Measurements from ENCODE around the gene GABARAP.

The GABARAP gene

DNA sequence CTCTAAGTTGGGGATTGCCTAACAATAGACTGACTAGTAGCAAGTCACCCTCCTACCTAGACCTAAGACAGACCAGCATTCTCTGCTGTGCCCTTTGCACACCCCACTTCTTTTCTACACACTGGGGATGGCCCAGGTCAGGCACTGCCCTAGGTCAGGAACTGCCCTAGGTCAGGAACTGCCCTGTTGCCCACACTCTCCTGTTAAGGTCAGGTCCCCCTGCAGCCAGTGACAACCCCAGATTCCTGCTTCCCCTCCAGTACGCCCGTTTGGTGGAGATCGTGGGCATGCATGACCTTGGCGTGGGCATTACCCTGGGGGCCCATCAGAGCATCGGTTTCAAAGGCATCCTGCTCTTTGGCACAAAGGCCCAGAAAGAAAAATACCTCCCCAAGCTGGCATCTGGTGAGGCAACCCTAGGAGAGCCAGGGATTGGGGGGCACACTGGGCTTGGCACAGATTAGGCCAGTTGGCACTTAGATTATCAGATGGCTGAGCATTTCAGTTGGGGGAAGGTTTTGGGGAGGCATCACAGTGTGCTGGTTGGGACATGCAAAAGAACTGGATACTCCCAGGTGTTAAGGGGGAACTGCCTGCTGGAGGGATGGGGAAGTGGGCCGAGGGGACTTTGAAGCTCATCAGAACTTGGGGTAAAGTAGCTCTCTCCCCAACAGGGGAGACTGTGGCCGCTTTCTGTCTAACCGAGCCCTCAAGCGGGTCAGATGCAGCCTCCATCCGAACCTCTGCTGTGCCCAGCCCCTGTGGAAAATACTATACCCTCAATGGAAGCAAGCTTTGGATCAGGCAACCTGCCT, 20.8 kb downstream of the GABARAP start:
- no peak for DNase-seq

DNA sequence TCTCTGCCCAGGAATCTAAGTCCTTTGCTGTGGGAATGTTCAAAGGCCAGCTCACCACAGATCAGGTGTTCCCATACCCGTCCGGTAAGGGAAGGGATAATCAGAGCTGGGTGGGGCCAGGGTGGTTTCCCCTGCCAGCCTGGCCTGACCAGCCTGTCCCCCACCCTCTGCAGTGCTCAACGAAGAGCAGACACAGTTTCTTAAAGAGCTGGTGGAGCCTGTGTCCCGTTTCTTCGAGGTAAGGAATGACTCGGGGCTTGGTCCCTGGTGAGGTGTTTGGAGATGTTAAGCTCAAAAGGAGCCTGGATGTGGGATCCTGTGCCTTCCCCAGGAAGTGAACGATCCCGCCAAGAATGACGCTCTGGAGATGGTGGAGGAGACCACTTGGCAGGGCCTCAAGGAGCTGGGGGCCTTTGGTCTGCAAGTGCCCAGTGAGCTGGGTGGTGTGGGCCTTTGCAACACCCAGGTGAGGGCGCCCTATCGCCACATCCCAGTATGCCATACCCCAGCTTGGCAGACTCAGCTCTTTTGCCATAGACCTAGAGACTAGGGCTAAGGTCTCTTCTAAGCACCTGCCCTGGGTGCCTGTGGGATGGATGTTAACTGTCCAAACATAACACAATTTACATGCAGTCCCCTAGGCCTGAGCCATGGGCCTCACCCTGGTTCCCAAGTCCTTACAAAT, 21.5 kb downstream of the GABARAP start:
- peak; percentile 59 for DNase-seq

DNA sequence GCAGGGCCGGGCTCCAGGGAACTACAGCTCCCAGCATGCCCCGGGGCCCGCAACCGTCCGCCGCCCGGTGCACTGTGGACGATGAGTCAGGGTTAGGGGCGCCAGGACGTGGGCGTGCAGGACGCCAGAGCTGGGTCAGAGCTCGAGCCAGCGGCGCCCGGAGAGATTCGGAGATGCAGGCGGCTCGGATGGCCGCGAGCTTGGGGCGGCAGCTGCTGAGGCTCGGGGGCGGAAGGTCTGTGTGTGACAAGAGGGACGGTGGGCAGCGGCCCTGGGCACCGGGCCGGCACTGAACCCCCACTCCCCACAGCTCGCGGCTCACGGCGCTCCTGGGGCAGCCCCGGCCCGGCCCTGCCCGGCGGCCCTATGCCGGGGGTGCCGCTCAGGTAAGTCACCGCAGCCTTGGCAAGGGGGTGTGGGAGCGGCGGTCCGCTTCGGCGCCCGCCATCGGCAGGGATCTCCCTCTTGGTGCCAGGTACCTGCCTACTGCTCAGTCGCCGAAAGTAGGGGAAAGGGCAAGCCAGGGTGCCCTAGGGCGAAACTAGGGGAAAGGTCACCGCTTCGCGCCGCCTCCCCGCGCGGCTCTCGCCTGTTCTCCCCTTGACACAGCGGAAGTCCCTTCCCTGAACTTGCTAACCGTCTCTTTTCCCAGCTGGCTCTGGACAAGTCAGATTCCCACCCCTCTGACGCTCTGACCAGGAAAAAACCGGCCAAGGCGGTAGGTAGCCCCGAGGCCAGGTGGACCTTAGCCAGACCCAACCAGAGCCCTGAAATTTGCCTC, 22.2 kb downstream of the GABARAP start, which contains the start of the genes ACADVL and DLG4:
Gene ACADVL, plus strand, starts transcription at position 127 of the 781 bp plus-strand sequence. Its CDS starts 47 bp downstream, at position 174.
Gene DLG4, minus strand, starts transcription at position 25 of the 781 bp plus-strand sequence.
- peak; percentile 94 for DNase-seq

DNA sequence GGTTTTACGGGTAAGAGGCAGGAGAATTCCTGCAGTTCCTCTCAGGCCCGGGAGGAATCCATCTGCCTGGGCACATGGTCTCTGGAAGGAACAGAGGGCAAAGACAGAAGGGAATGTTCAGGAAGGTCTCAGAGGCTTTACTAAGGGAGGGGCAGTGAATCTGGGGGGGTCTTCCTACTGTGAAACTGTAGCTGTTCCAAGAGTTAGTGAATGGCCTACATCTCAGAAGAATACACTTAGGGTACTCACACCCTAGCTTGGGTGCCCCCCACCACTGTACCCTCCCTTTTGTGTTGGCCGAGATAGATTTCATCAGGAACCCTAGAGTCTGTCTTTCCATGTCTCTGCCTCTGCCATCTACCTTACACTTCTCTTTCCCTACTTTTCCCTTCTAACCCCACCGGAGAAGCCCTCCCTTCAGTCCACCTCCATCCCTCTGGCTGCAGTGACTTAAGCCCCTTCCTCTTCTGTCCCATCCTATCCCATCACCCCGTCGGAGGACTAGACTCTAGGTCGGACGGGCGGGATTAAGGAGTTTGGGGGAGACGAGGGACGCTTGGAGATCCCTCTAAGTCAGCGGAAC, 22.9 kb downstream of the GABARAP start:
- DNase-seq = no peak

DNA sequence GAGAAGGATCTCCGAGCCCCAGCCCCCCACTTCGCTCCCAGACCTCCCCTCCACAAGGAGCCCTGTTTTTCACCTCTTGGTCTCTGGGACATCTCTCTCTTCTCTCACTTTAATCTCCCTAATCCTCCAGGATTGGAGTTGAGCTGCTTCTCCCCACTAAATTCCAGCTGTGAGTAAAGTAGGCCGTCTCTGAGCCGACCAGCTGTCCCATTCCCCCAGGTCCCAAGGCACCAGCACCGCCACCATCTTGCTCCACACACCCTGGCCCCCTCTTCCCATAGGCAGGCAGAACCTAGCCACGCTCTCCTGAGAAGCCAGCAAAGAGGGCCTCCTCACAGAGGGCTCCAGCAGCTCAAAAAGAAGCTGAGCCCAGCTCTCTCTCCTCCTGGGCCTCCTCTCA, 23.5 kb downstream of the GABARAP start:
- peak; percentile 38 for DNase-seq

DNA sequence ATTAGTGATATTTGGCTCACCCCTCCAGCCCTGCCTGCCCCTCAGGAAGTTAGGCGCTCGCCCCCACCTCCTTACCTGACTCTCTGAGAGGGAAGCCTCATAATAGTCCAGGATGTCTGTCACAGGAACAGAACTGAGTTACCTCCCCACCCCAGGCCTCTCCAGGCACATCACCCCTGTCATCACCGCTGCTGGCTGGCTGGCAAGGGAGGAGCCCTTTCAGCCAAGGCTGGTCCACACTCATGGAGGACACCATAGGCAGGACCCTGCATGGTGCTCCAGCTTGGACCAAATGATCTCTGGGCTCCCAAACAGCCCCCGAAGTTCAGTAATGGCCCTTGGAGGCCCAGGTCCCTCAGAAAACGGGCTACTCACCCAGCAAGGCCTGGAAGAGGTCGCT, 24.1 kb downstream of the GABARAP start:
- no peak for DNase-seq

DNA sequence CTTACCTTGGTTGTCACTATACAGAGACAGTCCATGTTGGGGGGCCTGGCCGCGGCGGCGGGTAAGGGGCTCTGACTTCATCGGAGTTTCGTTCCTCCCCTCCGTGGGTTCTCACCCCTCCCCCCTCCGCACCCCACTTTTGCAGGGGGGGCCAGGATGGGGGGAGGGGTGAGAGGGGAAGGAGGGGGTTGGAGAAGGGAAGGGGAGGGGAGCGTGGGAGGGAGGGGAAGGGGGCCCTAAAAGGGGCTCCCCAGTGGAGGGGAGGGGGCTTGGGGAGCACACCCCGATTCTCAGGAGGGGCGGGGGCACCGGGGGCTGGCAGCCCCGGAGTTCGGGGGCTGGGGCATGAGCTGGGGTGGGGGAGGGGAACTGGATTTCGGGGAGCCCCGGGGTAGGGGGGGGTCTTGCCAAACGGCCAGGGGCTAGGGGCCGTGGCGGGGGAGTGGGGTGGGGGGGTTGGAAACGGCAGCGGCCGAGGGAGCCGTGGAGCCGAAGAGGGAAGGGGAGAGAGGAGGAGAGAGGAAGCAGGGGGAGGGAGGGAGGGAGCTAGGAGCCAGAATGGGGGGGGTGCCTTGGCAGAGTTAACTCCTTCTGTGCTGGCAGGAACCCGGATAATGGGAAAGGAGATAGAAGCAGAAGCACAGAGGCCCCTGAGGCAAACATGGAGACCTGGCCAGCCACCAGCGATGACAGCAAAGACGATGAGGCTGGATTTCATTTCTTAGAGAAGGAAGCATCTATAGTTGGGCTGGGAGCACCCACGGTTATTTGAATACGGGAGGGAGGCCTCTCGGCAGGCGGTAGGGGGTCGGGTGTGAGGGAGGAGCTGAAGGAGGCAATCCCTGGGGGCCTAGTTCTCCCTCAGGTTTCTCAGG, 24.9 kb downstream of the GABARAP start:
- DNase-seq = peak; percentile 93

DNA sequence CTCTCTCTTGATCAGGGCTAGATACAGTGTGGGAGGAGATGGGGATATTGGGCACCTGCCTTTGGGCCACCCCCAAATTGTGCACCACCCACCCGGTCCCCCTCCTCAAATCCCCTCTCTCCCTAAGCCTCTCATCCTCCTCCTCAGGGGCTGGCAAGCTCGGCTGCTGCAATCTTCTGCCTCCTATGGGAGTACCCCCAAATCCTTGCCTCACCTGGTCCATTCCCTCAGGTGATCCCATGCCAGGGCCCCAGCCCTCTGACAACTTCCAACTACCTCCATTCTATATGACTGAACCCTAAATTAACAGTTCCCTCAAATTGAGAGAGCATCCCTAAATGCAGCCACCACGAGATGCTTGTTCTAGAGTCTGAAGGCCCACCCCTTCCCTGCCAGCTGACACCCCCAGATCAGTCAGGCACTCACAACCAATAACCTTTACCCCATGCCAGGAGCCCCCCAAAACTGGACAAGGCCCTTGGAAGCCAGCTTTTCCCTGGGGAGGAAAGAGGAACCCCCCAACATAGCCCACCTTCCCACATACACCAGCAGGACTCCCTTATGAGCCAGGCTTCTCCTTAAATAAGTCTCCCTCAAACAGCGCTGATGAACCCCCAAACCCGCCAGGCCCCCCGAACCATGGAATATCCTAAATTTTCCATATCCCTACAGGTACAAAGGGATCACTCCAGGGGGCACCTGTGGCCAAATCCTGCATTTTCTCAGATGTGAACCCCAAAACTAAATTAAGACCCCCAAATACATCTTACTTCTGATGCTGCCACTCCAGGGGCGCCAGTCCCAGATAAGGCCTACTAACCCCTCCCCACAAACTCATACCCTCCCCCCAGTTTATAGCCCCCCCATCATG, 25.8 kb downstream of the GABARAP start:
- DNase-seq = no peak

DNA sequence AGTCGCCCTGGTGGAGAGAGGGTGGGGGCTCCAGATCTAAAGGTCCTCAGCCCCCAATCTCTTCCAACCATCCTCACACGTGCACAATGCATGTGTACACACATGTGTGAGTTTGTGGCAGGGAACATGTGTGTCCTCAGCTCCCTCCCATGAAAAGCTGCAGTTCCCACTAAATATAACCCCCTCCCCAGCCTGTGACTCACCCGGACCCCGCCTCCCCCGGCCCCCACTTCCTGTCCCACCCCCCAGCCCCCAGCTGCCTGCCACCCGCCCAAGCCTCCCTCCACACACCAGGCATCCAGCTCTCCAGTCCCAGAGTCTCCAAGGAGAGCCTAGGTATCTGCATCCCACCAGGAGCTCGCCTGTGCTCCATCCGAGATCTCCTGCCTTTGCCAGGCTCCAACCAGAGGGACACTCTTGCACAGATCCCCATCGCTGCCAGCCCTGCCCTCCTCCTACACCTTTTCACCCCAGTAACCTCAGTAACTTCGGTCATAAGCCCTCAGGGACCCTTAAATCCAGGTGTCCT, 26.5 kb downstream of the GABARAP start:
- no peak for DNase-seq

DNA sequence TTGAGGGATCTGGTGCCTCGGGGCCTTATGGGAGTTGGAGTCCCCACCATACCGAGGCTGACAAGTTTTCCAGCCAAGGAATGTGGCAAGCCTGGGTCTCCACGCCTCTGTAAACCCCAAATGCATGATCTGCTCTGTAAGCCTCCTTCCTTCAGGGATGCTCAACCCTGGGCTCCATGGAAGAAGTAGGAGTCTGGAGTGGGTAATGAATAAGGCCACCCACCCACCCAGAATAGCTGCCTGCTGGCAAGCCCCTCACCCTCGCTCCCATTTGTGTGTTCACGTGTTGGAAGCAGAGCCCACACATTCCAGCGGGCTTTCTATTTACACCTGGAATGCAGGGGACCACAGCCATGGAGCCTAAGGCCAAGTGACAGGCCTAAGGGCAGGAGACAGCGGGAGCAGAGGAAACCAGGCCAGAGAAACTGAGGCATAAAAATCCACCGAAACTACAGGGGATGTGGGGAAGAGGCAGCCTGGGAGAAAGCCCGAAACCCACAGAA, 27.1 kb downstream of the GABARAP start:
- no peak for DNase-seq

DNA sequence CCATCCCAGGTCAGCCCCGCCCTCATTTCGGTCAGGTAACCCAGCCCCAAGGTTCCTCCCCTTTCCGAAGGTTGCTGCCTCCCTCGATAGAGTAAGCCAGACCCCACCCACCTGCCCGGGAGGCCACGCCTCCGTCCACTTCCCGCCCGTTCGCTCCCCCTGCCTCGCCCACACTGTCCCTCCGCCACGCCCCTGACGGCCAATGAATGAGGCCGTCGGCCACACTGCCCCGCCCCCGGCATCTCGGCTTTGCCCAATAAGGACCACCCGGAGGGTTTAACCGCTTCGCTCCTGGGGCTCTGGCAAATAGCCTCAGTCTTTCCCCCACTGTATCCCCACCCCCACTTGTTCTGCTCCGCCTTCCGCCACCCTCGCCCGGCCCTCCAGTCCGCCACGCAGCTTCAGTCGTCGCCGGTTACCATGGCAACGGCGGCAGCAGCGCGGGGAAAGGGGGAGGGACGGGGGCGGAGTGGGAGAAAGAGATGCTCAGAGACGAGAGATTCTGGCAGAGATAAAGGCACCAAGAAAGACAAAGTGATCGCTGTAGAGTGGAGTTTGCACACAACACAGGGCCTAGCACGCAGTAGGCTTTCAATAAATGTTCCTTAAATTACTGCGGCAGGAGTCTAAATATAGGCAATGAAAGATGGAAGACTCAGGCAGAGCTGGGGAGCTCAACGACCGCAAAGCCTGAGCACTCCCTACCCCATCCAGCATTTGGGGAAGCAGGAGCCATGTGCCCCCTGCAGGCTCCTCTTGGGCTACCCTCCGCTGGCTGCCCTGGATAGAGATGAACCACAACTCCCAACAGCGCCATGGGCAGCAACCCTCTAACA, 27.7 kb downstream of the GABARAP start:
- DNase-seq = peak; percentile 100

DNA sequence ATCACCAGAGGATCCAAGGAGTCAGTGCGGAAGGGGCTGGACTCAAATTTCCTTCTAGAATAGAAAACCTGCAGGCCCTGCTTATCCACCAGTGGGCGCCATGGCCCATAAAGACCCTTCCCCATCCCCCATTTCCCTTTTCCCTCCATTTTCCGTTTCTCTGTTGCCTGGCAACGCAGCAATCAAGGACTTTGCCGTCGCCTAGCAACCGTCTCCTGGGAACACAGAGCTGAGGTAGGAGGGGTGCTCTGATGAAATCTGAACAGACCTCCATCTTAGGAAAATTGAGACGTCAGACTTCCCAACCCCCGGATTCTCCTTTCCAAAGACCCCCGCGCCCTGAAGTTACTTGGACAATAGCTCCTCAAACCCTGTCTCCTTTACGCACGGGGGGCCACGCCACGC, 28.4 kb downstream of the GABARAP start:
- peak; percentile 99 for DNase-seq

DNA sequence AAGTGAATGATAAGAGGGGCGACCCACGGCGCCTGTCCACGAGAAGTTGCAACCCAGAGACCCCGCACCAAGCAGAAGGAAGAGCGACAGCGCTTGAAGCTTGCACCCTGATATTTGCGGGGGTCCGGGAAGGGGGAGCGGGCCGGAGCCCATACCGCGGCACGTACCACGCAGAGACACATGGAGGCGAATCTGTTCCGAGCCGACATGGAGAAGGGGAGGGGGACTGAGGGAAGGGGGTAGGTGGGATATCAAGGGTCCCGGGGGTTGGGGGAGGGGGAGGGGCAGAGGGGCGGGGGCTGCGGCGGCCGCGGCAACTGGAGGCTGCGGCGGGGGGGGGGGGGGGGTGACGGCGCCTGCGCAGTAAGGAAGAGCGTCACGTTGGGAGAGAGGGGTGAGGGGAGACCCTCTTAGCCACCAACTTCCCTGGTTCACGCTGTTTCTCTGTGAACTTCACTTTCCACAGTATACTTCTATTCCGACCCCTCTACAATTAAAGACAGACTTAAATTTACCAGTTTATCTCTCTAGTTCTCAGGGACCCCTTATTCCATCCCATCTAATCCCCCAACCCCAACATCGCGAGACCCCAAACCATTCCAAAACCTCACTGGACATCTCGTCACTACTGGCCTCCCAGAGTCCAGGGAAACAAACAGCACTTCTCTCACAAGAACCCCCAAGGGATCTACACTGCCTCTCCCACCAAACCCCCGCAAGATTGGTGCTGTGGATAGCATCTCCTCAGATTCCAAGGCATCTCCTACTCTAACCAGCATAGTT, 30.6 kb downstream of the GABARAP start:
- DNase-seq = peak; percentile 64

DNA sequence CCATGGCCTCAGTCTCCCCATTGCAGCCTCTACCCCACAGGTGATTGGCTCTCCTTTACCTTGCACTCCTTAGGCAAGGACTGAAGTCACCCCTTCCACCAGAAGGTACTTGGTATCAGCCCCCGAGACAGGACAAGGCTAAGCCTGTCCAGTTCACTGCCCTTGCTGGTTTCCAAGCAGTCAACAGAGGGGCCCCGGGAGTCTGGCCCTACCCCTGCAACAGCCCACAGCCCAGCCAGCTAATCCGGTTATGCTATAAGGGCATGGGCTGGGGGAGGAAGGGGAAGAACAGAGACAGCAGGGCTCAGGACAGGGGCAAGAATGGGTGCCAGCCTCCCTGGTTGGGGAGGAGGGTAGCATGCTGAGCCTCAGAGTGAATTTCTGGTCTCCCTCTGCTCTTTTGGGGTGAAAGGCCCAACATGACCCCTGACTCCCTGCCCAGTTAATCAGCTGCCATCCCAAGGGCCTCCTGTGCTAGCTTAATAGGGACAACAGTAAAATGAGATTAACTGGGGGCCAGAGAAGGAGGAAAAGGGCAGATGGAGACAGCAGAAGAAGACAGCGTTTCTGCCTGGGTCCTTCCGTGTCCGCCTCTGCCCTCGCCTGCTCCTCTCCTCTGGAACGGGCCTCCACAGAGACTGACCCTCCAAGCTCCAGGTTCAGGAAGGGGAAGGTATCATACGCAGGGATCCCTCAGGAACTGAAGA, 33.3 kb downstream of the GABARAP start:
- DNase-seq = peak; percentile 36

DNA sequence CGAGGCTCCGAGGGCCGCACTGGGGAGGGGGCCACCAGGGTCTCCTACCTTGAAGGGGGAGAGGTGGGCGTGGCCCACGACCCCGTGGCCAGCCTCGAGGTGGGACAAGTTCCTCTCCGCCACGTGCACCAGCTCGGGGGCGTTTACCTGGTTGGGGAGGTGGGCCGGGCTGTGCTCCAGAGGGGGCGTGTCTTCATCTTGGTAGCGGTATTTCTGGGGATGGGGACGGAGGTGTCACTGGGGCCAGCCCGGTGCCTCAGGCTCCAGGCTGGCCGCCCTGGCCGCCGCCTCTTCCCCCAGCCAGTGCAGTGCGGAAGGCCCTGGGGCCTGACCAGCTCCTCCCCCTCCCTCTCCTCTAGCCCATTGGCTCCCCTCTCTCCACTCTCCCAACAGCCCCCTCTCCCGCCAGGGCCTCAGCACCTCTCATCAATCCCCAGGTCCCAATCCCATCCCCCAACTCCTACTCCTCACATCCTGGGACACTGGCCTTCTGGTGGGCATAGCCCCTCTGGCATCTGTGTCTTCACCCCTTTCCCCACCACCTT, 34.1 kb downstream of the GABARAP start:
- peak; percentile 63 for DNase-seq

DNA sequence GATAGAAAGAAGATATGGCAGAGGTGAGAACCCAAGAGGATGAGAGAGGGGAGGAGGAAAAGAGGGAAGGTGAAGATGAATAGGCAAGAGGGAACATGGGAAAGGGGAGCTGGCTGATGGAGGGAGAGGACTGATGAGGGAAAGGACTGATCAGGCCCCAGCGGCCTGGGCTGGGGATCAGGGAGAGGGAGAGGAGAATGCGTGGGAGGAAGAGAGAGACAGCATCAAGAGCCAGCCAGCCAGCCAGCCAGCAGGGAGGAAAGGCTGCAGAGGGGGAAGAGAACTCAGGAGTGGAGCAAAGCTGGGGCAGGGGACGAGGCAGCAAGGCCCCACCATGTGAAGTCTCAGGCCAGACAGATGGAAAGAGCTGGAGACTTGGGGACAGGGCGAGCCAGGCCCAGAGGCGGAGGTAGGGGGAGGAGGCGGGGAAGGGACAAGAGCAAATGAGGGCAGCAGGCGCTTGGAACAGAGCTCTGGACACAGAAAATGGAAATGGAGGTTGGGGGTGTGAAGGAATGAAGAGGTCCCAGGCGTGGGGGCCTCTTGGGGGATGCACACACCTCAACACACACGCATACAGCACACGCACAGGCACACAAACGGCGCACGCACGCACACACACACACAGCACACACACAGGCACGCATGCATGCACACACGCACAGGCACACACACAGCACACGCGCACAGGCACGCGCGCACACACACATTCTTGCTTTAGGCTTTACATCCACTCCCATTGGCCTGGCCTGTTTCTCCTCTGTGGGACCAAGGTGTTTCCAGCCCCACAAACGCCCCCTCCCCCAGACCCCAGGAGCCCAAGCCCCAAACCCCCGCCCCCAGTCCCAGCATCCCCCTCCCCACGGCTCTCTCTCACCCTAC, 34.9 kb downstream of the GABARAP start:
- no peak for DNase-seq

DNA sequence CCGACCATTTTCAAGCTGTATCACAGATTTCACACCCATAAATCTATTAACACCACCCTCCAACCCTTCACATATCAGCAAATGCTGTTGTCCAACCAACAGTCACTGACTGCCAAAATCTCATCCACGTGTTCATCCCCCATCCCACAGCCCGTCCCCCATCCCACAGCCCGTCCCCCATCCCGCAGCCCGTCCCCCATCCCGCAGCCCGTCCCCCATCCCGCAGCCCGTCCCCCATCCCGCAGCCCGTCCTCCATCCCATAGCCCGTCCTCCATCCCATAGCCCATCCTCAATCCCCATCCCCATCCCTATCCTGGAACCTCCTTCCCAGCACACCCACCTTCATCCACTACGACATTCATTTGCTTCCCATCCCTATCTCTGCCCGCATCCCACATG, 36.7 kb downstream of the GABARAP start:
- no peak for DNase-seq
